GM18508 (cell line): ENCODE data around the gene NIPAL3.

Experiments used
- ATAC-seq: cut with Tn5 transposase; IDR thresholded peaks from one replicate; pipeline ENCODE4 v1.9.1; 2021; ENCODE audit warnings: moderate number of reproducible peaks; ENCODE audit not compliant: insufficient read depth, unreplicated experiment

The NIPAL3 gene

GRCh38 chr1:24415334-24415909 is at the start of gene NIPAL3:
Gene NIPAL3 (plus strand): TSS chr1:24415802. CDS start chr1:24419548, 3,746 bp downstream.
- peak; percentile 77 for ATAC-seq

DNA sequence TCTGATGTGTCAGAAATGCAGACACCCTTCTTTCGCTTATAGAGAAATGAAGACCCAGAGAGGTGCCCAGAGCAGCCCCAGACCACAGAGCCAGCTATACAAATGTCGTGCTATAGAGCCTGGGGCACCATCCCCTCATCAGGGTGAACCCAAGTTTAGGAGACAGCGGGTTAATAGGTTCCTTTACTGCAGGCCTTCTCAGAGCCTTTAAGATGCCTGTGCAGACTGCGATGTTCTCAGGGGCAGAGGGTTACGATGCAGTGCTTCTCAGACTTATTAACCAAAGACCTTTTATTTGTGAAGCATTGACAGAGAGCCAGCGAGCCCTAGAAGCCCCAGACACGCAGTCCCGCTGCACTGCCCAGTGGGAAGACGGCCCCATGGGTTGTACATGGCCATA is 48.9 kb upstream of the NIPAL3 start:
- no peak for ATAC-seq

DNA sequence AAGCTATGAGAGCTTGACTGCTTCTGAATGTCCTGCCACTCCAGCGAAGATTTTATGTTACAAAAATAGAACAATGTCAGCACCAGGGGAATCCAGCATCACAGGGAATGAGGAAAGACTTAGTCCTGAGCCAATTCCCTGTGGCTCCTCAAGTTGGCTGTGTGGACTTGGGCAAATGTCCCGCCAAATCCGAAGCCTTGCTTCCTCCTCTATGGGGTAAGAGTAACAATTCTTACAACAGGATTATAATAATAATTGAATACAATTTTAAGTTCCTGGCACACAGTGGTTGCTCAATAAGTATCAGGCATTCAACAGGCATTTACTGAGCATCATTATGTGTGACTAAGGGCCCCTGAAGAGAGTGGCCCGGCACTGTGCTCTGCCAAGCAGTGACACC is 46.4 kb upstream of the NIPAL3 start:
- ATAC-seq = no peak

DNA sequence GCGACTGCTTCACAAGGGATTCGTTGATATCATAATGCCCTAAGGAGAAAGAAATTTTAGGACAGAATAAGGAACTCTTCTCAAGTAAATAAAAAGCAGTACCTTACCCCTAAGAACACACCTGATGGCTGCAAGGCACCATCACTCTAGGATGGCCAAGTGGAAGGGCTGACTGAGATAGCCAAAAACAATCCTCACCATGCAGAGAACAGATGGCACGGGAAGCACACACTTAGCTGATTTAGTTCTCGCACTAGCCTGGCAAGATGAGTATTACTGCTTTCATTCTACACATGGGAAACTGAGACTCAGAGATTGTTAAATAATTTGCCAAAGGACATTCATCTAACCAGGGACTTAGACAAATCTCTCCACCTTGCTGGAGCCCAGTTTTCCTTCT is 45.8 kb upstream of the NIPAL3 start:
- ATAC-seq = no peak

- no peak for ATAC-seq
These were observed 42.6 kb upstream of the NIPAL3 start for GRCh38 chr1:24373044-24373443.

GRCh38 chr1:24373710-24374109 is 41.9 kb upstream of the NIPAL3 start:
- no peak for ATAC-seq

DNA sequence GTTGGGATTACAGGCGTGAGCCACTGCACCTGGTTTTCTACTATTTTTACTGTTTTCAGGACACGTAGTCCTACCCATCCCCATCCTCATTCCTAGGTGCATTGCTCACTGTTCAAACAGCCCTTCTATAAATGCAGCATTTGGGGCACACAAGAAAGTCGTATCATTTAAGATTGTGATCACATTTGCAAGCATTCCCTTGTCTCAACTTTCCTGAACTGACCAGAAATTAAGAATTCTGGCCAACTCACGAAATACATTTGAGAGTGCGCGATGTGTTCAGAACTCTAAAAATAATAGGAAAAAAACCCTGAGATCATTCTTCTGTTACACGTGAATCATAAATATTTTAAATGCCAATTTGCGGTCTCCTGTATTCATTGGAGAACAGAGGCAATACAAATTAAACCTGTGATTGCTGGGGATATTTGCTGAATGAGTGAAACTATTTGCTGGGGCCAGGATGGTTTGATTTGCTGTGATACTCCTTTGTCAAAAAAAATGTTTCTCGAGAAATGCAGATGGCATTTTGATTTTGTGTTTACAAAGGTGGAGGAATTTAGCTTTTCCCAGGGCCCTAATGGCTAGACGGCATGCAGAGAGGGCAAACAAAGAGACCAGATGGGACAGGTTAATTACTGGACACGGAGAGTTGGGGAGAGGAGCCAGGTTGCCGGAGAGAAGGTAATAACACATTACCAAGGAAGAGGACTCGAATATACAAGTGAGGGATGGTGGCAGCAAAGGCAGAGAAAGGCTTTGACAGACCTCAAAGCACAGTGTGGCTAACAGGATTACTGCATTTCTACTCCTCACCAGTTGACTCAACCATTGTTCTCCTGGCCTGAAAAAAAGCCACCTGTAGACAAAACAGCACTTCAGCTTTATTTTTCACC is 40.5 kb upstream of the NIPAL3 start:
- ATAC-seq = no peak

DNA sequence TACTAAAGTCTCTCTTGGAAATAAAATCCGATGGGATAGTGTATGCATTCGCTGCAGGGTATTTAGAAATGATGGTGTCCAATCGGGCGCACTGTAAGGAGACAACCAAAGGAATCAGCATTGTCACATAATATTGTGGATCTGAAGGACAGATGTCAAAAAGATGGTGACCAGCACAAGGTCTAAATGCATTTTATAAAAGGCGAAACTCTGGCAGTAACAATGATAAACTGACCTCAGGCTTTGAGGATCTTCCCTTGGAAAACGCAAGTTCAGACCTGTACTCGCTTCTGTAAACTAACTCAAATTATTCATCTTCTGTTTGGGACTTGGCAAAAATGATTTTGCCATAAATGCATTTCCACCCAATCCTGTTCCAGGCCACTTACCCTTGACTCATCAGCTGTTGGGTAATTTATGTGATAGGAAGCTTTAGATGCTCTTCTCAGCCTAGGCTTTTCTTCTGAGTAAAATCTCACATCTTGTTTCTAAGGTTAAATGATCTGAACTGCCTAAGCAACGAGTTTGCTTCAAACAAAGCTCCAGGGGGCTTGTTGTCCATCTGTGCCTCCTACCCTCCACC is 35.8 kb upstream of the NIPAL3 start:
- ATAC-seq = no peak

GRCh38 chr1:24380508-24380907 is 35.1 kb upstream of the NIPAL3 start:
- no peak for ATAC-seq

- no peak for ATAC-seq
These were observed 34.3 kb upstream of the NIPAL3 start for GRCh38 chr1:24381256-24381655.

GRCh38 chr1:24382165-24382577 is 33.4 kb upstream of the NIPAL3 start:
- ATAC-seq = no peak

GRCh38 chr1:24383381-24383940 is 32.1 kb upstream of the NIPAL3 start:
- no peak for ATAC-seq

DNA sequence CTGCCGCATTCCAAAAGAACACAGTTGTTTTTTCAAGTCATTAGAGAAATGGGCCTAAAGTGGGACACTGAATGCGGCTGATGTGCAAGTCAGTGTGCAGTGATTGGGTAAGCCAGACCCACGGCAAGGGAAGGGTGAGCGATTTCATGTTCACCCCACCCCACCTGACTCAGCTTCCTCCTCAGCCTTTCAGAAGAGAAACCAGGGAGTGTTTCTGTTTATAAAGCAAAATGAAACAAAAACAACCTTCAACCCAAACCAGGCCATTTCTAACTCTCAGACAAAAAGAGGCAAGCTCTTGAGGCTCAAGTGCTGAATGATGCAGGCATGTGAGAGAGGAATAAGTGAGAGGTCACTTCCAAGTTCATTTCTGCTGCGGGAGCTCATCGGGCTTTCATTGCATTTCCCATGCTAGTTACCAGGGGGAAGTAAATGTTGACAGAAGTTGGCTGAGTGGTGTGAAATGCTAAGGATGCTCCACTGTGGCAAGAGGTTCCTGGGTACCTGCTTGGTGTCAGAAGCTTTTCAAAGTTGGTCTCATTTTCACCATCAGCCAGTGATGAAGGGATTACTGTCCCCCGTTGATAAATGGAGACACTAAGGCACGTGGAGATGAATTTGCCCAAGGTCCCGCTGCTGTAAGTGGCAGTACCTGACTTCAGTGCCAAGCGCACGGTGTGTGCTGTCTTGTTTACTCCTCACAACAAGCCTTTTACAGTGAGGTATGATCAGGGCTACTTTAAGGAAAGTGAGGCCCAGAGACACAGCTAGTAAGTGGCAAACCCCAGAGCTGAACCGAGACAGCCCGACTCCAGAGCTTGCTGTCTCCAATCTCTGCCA is 31.1 kb upstream of the NIPAL3 start:
- ATAC-seq = no peak

DNA sequence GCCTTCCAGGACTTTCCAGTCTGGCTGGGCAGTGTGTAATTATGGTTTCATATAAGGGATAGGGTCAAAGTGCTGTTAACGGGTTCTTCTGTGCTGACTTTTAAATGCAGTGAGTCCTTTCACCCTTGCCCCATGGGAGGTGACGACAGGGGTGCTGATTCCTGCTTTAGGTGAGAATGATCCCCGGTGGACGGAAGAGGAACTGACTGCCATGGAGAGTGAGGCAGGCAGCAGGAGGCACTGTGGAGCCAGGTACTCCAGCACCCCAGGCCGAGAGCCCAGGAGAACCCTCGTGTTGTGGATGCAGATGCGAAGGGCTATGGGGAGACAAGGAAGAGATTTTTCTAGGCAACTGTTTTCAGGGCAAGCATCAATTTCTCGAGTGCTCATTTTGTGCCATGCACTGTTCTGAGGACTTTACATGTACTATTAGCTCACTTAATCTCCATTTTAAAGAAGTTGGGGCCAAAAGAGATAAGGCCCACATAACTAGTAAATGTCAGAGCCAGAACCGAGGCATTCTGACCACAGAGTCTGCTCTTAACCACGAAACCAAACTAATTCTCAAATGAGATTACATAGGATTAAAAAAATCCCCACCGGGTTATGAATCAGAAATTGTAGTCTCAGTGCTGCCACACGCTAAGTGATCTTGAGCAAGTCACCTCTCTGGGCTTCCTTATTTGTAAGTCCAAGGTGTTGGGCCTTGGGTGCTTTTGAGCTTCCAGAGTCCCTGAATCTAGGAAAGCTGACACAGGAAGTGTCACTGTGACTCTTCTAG is 30.3 kb upstream of the NIPAL3 start:
- no peak for ATAC-seq

GRCh38 chr1:24386241-24386640 is 29.4 kb upstream of the NIPAL3 start:
- no peak for ATAC-seq

DNA sequence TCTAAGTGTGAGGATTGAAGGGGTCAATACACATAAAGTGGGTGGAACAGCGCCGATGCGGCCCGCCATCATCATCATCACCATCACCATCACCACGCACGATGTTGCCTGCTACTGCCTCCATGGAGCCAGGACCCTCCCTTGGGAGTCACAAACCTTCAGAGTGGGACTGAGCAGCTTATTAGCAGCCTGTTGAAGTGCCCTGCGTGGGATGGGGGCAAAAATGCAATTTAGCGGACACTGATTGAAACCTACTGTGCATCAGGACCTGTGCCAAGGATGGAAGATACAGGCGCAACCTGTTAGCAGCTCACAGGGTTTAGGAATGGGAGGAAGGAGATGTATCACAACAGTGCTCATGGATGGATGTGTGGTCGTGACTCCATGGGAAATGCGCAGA is 28.7 kb upstream of the NIPAL3 start:
- ATAC-seq = no peak

DNA sequence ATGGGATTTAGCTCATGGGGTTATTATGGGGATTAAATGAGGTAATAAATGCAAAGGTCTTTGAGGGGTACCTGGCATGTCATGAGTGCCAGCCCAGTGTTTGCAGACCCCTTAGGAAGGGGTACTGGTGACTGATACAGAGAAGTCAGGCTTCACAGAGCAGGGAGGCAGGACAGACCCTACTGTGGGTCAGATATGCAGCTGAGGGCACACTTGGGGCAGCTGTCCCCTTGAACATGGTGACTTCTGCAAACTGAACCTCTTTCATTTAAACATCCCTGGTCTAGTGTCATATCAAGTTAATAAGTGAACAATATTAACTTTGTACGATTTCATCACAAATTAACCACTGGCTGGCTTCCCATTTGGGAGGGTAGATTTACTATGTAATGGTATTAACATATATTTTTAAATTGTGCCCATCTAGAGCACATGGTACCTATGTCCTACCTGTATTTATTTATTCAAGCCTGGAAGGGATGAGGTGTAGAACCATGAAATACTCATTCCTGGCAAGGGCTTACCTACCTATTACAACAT is 27.9 kb upstream of the NIPAL3 start:
- no peak for ATAC-seq

DNA sequence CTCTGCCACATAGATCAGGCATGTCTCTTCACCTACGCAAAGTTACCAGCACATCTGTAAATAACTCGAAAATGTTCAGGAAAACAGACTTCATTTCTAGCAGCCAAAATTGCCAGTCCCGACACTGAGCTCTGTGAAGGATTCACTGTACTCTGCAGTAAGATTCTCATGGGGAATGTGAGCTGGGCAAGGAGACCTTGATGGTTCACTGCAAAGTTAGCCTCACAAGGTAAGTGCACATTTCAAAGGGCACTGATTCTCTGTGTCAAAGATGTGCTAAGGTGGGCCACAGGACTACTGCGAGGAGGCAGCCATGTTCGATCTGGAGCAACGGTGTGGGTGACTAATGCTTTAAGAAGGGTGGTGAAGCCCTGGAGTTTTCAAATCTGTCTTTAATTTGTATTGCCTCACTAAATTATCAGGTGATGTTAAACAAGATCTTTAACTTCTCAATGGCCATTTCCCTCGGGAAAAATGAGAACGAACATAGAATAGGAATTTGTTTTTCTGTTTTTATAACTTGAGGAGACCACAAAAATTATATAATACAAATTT is 27.2 kb upstream of the NIPAL3 start:
- no peak for ATAC-seq

DNA sequence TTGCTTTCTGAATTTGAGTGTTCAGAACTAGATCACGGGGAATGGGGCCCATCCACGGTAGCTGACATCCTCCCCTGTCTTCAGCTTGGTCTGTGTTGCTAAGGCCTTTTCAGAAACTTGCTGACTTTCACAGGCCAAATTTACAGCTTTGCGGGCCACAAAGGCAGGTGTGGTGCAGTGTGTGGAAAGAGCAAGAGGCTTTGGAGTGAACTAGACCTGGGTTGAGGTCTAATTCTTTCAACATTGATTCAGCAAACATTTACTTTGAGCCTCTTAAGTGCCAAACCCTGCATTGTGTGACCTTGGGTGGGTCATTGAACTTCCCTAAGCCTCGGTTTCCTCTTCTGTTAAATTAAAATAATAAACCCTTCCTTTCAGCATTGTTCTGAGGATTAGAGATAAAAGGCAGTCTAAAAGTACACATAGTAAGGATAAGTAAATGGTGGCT is 26.3 kb upstream of the NIPAL3 start:
- ATAC-seq = no peak
